Activated T-cell treated with anti-CD3 and anti-CD28 coated beads for 24 hours (primary cell): ENCODE results near the gene RAB8B.
A peak's percentile ranks its signal among the peaks of the same experiment; 100 is the strongest.

ENCODE experiments used
- DNase-seq: peaks from one replicate; pipeline ENCODE4 v3.0.0-alpha.2; 2020; ENCODE audit warnings: low read depth

Gene RAB8B

DNA sequence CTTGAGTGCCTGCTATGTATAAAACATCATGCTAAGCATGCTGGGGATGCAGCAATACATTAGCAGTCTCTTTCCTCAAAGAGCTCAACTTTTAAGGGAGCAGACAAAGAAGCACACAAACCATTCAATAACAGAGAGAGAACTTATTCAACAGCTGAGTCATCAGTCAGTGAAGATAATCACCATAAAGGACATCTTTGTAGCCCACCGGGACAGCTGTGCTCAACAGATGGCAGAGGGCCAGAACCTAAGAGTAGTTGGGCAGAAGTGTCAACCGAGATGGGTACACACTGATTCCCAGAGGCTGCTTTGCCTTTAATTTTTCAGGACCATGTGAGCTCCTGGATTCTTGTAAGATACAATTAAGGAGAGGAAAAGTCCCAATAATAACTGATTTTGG, 4.2 kb upstream of the RAB8B start:
- DNase-seq = no peak

- DNase-seq = no peak
Measured at GRCh38 chr15:63186065-63186464, 3.3 kb upstream of the RAB8B start.

DNA sequence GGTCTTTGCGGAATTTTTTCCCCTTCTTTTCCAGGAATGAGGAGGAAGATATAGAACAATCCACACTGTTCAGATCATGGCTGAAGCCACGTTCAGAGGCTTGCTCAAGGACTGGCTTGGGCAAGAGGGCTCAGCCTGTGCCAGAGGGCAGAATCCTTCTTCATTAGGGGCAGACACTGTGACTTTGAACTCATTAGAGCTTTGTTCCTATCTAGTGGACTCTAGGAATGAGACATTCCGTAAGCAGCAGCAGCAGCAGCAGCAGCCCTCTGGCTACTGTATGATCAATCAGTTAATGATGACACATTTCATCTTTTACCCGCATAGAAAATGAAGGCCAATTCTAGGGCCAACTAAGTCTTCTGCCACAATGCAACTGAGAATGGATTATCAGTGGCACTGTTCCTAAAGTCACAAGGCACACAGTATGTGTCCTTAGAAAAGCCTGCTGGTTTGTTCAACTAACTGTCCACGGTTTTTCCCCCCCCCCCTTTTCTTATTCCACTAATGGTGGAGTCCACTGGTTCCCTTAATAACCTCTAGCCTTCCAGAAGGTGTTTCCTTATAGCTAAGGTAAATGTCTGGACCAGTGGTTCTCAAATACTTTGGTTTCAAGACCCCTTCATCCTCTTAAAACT, 1.7 kb upstream of the RAB8B start:
- DNase-seq = no peak

DNA sequence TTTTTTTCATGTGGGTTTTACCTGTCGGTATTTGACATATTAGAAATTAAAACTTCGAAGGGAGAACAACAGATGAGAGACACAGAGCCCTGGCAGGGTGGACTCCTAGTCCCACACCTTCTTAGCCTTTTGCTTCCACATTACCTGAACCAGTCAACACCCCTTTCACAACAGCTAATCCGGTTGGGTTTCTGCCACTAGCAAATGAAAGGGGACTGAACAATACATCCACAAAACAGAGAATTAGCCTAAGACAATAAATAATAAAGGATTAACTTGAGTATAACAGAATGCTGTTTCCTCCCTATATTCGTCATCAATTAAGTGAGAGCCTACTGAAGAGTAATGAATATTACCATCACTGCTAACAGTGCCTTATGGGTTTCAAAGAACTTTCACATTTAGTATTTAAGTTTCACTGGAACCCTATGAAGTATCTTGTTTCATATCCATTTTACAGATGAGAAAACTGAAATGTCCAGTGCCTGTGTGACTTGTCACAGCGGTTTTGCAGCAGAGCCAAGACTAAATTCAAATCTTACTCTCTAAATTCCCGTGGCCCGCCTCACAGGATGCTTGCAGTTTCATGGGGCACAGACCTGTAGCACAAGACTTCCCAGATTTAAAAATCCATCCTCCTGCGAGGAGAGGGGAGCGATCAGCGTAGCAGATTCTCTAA, 1.0 kb upstream of the RAB8B start:
- DNase-seq = peak; percentile 20

DNA sequence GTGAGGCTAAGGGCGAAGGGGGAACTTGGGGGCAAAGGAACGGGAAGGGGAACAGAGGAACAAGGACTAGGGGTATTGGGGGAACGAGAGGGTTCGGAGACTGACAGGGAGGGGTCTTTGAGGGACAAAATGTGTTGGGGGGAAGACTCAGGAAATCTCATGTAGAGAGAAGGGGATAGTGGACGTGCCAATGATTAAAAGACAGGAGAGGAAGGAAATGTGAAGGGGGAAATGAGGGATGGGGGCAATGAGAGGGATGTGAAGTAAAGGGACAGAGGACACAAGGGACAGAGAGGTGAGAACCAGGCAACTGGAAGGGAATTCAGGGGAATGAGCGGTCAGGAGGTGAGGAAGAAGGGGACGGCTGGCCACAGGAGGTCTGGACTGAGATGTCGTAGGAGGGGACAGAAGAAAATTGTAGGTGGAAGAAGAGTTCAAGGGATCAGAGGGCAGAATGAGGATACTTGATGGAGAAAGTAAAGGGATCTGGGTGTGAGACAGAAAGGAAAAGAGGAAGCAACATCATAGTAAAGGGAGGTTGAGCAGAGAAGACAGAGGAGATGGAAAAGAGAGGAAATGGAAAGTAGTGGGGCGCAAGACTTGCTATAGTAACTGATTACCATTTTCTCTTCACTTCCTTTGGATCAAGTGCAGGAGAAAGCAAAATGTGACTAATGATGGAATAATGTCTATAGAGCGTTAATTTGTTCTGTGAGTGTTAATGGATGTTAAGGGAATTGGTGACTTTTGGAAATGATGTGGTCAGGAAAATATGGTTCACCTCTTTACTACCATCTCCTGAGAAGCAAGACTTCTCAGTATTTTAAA, 749 bp downstream of the RAB8B start:
- DNase-seq = no peak

DNA sequence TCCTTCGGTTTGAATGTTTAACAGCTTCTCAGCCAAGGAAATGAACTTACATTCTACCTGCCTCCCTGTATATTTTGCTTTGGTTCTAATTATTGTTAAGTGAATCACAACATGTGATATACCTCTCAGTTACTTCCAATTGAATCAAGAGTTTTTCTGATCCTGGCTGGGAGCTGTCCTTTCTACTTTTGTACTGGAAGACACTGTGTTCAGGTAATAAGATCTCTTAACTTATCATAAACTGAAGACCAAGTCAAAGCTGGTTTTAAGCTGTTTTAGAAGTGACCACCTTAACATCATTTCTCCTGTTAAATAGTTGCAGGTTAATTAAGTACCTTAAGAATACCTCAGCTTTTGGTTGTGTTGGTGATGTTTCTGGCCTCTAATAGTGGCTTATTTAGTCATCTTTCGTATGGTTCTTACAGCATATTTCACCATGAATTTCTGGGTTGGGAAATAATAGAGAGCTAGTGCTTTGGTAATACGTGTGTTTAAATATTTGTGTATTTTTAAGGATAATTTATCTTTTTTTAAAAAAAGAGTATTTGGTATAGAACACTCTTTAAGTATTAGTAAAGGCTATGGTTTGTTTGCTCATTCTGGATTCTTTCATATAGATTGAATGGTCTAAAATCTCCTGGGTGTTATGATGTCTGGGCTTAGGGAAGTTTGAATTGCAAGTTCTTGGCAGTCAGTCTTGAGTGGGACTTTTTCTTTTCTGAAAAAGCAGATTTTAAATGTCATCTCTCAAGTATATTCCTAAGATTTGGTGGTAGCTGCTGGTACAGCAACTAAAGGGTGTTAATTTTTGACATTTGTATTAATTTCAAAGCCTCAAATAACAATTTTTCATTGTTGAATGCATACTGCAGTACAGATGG, 1.6 kb downstream of the RAB8B start:
- no peak for DNase-seq

- DNase-seq = peak; percentile 52
Measured at GRCh38 chr15:63191895-63192618, 2.7 kb downstream of the RAB8B start.

GRCh38 chr15:63192619-63193206, 3.3 kb downstream of the RAB8B start:
- no peak for DNase-seq

- DNase-seq = no peak
Measured at GRCh38 chr15:63194302-63194701, 4.9 kb downstream of the RAB8B start.

- no peak for DNase-seq
Measured at GRCh38 chr15:63194880-63195568, 5.6 kb downstream of the RAB8B start.

DNA sequence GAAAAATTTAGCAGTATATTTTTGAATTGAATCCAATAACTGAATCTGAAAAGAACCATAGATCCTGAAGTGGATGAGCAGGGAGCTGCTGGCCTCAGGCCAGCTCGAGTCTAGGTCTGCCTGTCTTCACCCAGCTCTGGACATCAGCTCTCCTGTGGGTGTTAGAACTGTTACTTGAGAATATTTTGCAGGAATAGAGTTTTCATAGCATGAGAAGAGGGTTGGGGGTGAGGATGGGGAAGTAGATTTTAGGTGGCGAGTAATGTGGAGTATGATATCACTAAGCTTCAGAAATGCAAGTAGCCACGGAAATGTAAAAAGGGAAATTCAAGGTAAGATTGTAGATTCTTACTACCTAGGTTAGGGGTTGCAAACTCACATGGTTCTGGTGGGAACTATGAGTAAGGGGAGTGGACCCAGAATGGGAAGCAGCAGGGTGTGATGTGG, 6.2 kb downstream of the RAB8B start:
- DNase-seq = no peak

GRCh38 chr15:63196842-63197241, 7.4 kb downstream of the RAB8B start:
- no peak for DNase-seq

GRCh38 chr15:63197626-63198025, 8.2 kb downstream of the RAB8B start:
- DNase-seq = no peak

- no peak for DNase-seq
Measured at GRCh38 chr15:63198371-63199250, 9.2 kb downstream of the RAB8B start.

- no peak for DNase-seq
Measured at GRCh38 chr15:63200464-63201249, 11.3 kb downstream of the RAB8B start.

DNA sequence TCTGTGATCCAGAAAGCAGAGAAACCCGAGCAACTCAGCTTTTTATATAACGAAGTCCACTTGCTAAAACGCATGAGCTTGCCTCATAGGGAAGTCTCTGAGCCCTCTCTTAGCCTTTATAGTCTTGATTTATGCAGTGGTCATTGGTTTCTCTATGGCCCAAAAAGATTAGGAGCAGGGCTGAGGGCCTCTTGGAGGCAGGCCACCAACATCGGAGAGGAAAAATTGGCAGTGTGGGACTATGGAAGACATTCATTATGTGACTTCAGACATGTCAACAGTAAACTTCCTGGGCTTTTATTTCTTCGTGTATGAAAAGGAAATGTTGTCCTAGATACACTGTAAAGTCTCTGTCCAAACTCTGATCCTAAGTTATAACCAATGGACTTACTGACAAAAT, 13.5 kb downstream of the RAB8B start:
- DNase-seq = no peak

- DNase-seq = no peak
Measured at GRCh38 chr15:63203451-63204090, 14.2 kb downstream of the RAB8B start.

DNA sequence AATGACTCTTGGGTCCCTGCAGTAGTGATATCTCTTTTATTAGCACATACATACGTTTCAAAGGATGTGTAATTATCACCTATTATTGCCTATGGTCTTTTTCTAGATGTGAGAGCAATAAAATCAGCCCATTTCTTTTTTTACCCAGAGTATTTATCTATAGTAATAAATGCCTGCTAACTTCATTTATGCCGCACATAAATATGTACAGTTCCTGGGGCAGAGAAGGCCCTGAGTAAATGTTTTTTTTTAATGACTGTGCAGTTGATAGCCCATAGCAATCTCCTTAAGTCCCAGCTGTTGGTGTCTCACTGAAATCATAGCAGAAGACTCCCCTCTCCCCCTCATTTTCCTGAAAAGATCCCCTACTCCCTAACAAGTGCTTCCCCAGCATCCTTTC, 16.7 kb downstream of the RAB8B start:
- DNase-seq = no peak
